Stimulated activated CD8-positive, alpha-beta memory T cell treated with anti-CD3 and anti-CD28 coated beads, Interleukin-12 subunit alpha, Interleukin-12 subunit beta, amount 100 ng/mL, for 24 hours (primary cell): ENCODE data around the gene BTNL8.

Experiments used
- DNase-seq: peaks from one replicate; pipeline ENCODE4 v3.0.0-alpha.2; 2020; ENCODE audit errors: extremely low read depth

Gene BTNL8

GRCh38 chr5:180898621-180899246 is at the start of gene BTNL8:
TSS of gene BTNL8 (plus strand) at chr5:180899159. CDS start at chr5:180899311, 152 bp downstream.
- DNase-seq, result no peak

- no peak for DNase-seq
Observed at GRCh38 chr5:180849827-180850226, 49.1 kb upstream of the BTNL8 start.

- DNase-seq, result no peak
Observed at GRCh38 chr5:180850434-180851078, 48.4 kb upstream of the BTNL8 start.

DNA sequence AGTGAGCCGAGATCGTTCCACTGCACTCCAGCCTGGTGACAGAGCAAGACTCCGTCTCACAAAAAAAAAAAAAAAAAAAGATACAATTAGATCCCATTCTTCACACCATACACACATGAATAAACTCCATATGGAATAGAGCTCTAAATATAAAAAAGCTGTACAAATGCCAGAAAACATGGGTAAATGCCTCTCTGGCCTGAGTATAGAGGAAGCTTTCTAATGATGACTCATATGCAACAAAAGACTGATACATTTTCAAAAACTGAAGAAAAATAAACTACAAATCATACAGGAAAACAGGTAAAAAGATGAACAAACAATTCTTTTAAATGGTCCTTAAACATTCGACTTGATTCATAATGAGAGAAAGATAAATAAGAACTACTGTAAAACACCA is 46.5 kb upstream of the BTNL8 start:
- no peak for DNase-seq

GRCh38 chr5:180853121-180853847 is 45.7 kb upstream of the BTNL8 start:
- no peak for DNase-seq

GRCh38 chr5:180853848-180854176 is 45.1 kb upstream of the BTNL8 start:
- no peak for DNase-seq

DNA sequence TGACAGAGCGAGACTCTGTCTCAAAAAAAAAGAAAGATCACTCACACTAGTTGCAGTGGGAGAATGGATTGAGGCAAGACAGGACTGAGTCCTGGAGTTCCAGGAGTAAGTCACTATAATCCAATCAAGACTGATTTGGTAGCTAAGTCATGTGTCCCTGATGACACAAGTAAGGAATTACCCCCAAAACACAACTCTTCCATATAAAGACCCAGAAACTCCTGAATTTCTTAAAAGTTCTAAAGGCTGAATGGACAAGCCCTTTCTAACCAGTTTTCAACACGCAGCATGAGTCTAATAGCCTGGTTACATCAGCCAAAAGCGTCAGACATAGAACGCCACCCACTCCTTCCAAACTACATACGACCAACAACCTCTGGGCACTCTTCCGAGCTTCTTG is 40.4 kb upstream of the BTNL8 start:
- no peak for DNase-seq

DNA sequence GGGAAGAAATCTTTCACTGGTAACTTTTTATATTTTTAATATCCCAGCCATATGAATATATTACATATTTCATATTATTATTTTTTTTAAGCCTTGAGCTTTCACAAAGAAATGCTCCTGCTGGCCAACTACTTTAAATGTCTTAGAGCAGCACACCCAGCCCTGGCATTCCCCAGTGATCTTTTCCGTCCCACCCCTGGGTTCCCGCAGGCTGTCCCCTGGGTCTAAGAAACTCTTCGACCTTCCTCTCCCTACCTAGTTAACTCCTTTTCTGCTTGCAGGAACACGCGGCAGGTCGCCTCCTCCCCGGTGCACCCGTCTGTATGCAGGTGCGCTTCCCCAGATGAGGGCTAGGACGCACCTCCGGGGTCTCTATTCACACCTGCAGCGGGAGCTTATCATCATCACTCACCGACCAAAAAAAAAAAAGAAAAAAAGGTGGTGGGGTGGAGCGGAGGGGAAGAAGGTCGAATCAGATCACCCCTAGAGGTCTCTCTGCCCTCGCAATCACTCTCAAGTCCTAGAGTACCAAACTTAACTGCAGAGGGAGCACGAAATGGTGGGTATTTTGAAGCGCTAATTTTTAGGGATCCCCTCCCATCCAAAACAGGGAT is 38.6 kb upstream of the BTNL8 start:
- DNase-seq, result peak; percentile 10

GRCh38 chr5:180860887-180861822 is 37.8 kb upstream of the BTNL8 start, which contains the start of gene ZFP62:
TSS of gene ZFP62 (minus strand) at chr5:180861276. CDS start at chr5:180861219, 57 bp downstream.
- DNase-seq, result peak; percentile 73

GRCh38 chr5:180862645-180863044 is 36.3 kb upstream of the BTNL8 start:
- no peak for DNase-seq

DNA sequence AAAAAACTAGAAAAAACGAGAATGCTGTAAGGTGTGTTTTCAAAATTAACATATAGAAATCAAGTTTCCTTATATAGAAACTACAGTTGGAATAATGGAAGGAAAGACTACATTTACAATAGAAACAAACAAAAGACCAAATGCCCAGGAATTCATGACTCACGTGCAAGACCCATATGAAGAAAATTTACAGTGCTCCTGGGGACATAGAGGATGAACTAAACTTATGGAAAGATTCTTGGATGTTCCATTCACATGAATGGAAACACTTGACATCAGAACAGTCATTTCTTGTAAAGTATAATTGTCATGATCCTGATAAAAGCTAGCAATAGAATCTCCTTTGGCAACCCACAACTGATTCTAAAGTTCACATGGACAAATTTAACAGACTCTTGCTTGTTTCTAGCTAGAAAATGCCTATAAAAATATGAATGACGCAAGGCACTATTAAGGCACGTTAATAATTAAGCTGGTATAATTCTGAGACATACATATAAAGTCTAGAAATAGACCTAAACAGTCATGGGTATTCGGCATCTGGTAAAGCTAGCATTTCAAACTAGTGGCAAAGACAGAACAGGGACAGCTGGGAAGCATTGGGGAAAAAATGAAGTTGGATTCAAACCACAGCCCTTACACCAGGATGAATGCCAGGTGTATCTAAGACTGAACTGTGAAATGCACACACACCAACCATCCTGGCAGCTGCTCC is 32.8 kb upstream of the BTNL8 start:
- no peak for DNase-seq

- DNase-seq, result no peak
Observed at GRCh38 chr5:180866985-180867384, 32.0 kb upstream of the BTNL8 start.

GRCh38 chr5:180868960-180869359 is 30.0 kb upstream of the BTNL8 start:
- peak; percentile 25 for DNase-seq

- DNase-seq, result no peak
Observed at GRCh38 chr5:180869587-180869986, 29.4 kb upstream of the BTNL8 start.

DNA sequence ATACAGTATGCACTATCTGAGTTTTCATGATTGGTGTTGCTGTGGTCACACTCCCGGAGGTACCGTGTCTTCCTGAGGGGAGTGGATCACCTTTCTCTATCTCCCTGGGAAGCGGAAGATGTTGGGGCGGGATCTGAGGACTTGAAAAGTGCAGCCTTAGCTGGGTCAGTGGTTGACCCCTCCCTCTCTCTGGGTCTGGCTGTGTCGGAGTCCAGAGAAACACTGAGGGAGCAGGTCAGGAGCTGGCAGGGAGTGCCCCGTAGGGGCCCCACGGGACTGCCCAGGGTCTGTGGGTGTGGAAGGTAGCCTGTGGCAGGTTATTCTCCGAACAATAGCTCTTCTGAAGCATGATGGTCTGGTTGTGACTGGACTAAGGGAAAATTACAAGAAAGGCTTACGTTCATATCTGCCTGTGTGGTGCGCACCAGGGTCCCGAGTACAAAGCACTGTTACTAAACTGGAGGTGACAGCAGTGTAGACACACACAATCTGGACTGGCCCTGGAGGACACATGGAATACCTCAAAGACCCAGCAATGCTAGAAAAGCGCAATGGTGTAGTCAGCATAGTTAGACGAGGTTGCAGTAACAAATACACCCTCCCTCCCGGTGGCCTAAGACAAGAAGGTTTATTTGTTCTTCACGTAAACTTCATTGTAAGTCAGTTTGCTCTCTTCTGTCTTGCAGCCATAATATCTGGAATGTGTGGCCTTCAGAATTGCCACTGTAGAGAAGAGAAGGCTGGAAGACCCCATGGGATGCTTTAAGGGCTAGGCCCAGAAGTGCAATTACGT is 28.5 kb upstream of the BTNL8 start:
- DNase-seq, result no peak

- DNase-seq, result no peak
Observed at GRCh38 chr5:180872419-180872818, 26.5 kb upstream of the BTNL8 start.

DNA sequence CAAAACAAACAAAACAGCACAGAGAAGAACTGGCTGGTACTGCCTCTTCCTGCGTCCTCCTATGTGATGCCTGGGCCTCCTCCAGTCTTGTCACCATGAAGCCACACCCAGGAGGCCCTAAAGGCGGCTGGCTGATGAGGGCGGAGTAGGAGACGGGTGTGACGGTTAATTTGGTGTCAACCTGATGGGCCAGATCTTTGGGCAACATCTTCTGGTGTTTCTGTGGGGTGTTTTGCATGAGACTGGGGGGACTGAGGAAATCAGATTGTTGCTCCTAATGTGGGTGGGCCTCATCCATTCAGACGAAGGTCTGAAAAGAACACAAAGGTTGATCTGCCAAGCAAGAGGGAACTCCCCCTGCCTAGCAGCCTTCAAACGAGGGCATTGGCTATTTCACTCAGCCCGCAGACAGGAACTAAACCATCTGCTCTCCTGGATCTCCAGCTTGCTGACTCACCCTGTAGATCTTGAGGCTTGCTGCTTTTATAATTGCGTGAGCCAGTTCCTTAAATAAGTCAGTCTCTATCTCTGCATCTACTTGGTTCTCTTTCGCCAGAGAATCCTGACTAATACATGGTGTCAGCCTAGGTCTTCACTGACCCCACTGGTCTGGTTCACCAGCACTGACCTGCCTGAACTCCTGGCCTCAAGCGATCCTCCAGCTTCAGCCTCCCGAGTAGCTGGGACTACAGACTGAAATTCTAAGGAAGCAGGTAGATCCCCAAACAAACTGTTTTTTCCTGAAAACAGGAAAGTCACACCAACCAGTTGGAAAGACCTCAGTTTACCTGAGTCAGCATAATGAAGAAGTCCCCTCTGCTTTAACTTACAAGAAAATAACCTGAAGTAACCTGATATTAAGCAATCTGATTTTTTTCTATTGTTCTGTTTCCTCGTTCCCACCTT is 25.1 kb upstream of the BTNL8 start:
- DNase-seq, result no peak

DNA sequence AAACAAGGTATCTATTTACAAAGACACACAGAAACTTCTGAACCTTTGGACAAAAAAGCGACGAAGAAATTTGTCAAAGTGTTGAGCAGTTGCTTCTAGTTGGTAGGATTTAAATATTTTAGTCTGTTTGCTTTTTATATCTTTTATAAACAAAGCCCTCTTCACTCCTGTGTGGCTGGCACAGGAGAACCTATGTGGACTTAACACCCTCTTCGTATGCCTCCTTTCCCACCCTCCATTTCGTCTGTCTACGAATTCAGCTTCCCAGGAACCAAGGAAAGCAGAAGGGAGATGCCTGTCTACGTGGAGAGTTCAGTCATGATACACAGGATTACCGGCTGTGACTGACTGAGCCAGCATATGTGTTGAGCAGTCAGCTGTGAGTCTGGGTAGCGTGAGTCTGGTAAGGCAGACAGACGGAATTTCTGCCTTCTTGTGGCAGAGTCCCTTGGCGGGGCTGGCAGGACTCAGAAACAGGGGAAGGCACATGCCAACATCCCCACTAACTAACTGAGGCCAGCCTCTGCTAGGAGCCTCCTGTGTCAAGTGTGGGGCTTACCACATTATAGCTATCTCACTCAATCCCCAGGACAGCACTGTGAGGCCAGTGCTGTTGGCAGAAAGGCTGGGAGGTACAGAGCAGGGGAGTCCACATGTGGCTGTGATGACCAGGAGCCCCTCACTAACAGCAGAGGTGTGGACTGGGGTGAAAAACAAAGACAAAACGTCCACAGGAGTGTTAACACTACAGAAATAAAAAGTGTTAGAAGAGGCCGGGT is 24.0 kb upstream of the BTNL8 start:
- DNase-seq, result no peak
